ENCODE data around the gene TBCB.

- TF ChIP-seq POLR2A (IDR thresholded peaks at IDR 0.05; ENCODE audit: low read depth, low read length) (no peak), NFE2L2 (IDR thresholded peaks at IDR 0.05; ENCODE audit: low read depth, low read length) (no peak), CTCF (conservative IDR thresholded peaks at IDR 0.05; ENCODE audit: low read depth, low read length) (no peak), RFX5 (IDR thresholded peaks at IDR 0.05; ENCODE audit: low read depth, low read length) (no peak), USF2 (IDR thresholded peaks at IDR 0.05; ENCODE audit: low read depth, low read length) (no peak), MXI1 (IDR thresholded peaks at IDR 0.05; ENCODE audit: borderline replicate concordance, low read depth, low read length) (no peak), SMC3 (IDR thresholded peaks at IDR 0.05; ENCODE audit: low read depth, low read length) (no peak), CEBPB (IDR thresholded peaks at IDR 0.05; ENCODE audit: low read depth, low read length) (no peak), MAFK (IDR thresholded peaks at IDR 0.05; ENCODE audit: low read depth, low read length) (no peak), ELK1 (IDR thresholded peaks at IDR 0.05; ENCODE audit: borderline replicate concordance, low read depth, low read length) (no peak), BHLHE40 (IDR thresholded peaks at IDR 0.05; ENCODE audit: low read depth, low read length) (no peak), FOS (IDR thresholded peaks at IDR 0.05; ENCODE audit: low read depth, low read length) (no peak), MAZ (IDR thresholded peaks at IDR 0.05; ENCODE audit: borderline replicate concordance, low read depth, low read length) (no peak), RCOR1 (IDR thresholded peaks at IDR 0.05; ENCODE audit: insufficient replicate concordance, low read length) (no peak)
Observed at GRCh38 chr19:36110487-36111199, 4.6 kb upstream of the TBCB start, which contains the start of gene OVOL3.
